GM23338 (cell line): ENCODE data around the gene CARNS1. TPM values are rescaled to one million over a fixed set of nuclear protein-coding genes. Genes with fewer than 3 reads are reported as not detected.

ENCODE experiments used
- ATAC-seq: fragments of 200-7000 bp; cut with Tn5 transposase; 3 replicates; pipeline ENCODE4 v1.9.1; 2020
- DNase-seq: peaks from one replicate; pipeline ENCODE4 v3.0.0-alpha.2; 2015; ENCODE audit warnings: low spot score
- H2AFZ ChIP-seq: fragments of 200-600 bp; sonication (generic); 2 replicates; pipeline ENCODE4 v1.8.0; 2016; ENCODE audit warnings: antibody characterized with exemption, mild to moderate bottlenecking, moderate library complexity
- H3F3A ChIP-seq: fragments of 200-600 bp; sonication (generic); replicated peaks from 2 replicates; pipeline ENCODE4 v1.8.0; 2017; ENCODE audit warnings: antibody characterized with exemption, mixed run types, low read depth
- H3K27ac ChIP-seq: fragments of 200-600 bp; sonication (generic); 2 replicates; pipeline ENCODE4 v1.6.1; 2016; ENCODE audit warnings: low read depth
- H3K27me3 ChIP-seq: fragments of 200-600 bp; sonication (generic); 2 replicates; pipeline ENCODE4 v1.8.0; 2016; ENCODE audit warnings: mild to moderate bottlenecking, mixed run types, moderate library complexity; ENCODE audit not compliant: insufficient read depth
- H3K36me3 ChIP-seq: fragments of 200-600 bp; sonication (generic); 2 replicates; pipeline ENCODE4 v1.8.0; 2016; ENCODE audit warnings: mild to moderate bottlenecking; ENCODE audit not compliant: insufficient read depth
- H3K4me1 ChIP-seq: fragments of 200-600 bp; sonication (generic); 2 replicates; pipeline ENCODE4 v1.8.0; 2016; ENCODE audit warnings: mild to moderate bottlenecking, moderate library complexity; ENCODE audit not compliant: insufficient read depth
- H3K4me2 ChIP-seq: fragments of 200-600 bp; sonication (generic); 2 replicates; pipeline ENCODE4 v1.7.1; 2017; ENCODE audit warnings: mixed run types
- H3K4me3 ChIP-seq: fragments of 200-600 bp; sonication (generic); 2 replicates; pipeline ENCODE4 v1.6.1; 2016; ENCODE audit warnings: mixed run types
- H3K79me2 ChIP-seq: fragments of 200-600 bp; sonication (generic); replicated peaks from 2 replicates; pipeline ENCODE4 v1.8.0; 2017; ENCODE audit warnings: mild to moderate bottlenecking; ENCODE audit not compliant: insufficient read depth
- H3K9me2 ChIP-seq: fragments of 200-600 bp; sonication (generic); 2 replicates; pipeline ENCODE4 v1.8.0; 2017; ENCODE audit not compliant: insufficient read depth
- H4K20me1 ChIP-seq: fragments of 200-600 bp; sonication (generic); replicated peaks from 2 replicates; pipeline ENCODE4 v1.8.0; 2017; ENCODE audit warnings: mild to moderate bottlenecking; ENCODE audit not compliant: insufficient read depth
- H3K27ac Mint-ChIP-seq: 2 replicates; pipeline ENCODE4 v1.8.0; 2020; ENCODE audit warnings: inconsistent platforms, mild to moderate bottlenecking, moderate library complexity, mixed read lengths
- H3K27me3 Mint-ChIP-seq: 3 replicates; pipeline ENCODE4 v1.8.0; 2022; ENCODE audit warnings: low read depth, mild to moderate bottlenecking, moderate library complexity, mixed read lengths, inconsistent platforms; ENCODE audit not compliant: insufficient read depth, poor library complexity
- H3K36me3 Mint-ChIP-seq: 3 replicates; pipeline ENCODE4 v1.8.0; 2021; ENCODE audit warnings: low read depth, mild to moderate bottlenecking, inconsistent platforms, moderate library complexity, mixed read lengths
- H3K4me1 Mint-ChIP-seq: 3 replicates; pipeline ENCODE4 v1.8.0; 2020; ENCODE audit warnings: mild to moderate bottlenecking, inconsistent platforms, mixed read lengths
- H3K4me3 Mint-ChIP-seq: 3 replicates; pipeline ENCODE4 v1.8.0; 2021; ENCODE audit warnings: moderate library complexity, mild to moderate bottlenecking, inconsistent platforms, mixed read lengths
- H3K9me3 Mint-ChIP-seq: 3 replicates; pipeline ENCODE4 v1.8.0; 2020; ENCODE audit warnings: moderate library complexity, mild to moderate bottlenecking, inconsistent platforms, mixed read lengths
- CREB1 ChIP-seq: fragments of 250-450 bp; sonication (Bioruptor Pico); IDR thresholded peaks from 2 replicates; pipeline ENCODE4 v1.5.0; 2020; ENCODE audit warnings: low read depth, mild to moderate bottlenecking, moderate library complexity
- CTCF ChIP-seq, 2 experiments: fragments of 200-600 bp in 1 of 2; sonication (generic) in 1 of 2; conservative IDR thresholded peaks; 2 replicates each; pipeline versions ENCODE4 v1.5.1 to v1.6.1; 2016 to 2017; ENCODE audit warnings: antibody characterized with exemption in 2 of 2, low read depth in 2 of 2, mild to moderate bottlenecking in 2 of 2, moderate library complexity in 1 of 2
- ETS1 ChIP-seq: IDR thresholded peaks from 2 replicates; pipeline ENCODE4 v1.6.1; 2016; ENCODE audit warnings: antibody characterized with exemption
- EZH2 ChIP-seq: fragments of 200-600 bp; sonication (generic); IDR thresholded peaks from one replicate; pipeline ENCODE4 v1.8.0; 2017; ENCODE audit warnings: antibody characterized with exemption, mild to moderate bottlenecking, low read depth; ENCODE audit not compliant: unreplicated experiment
- EZH2phosphoT487 ChIP-seq: fragments of 200-600 bp; sonication (generic); IDR thresholded peaks from one replicate; pipeline ENCODE4 v1.8.1; 2018; ENCODE audit warnings: antibody characterized with exemption; ENCODE audit not compliant: unreplicated experiment
- POLR2AphosphoS5 ChIP-seq: IDR thresholded peaks from 2 replicates; pipeline ENCODE4 v1.6.1; 2016; ENCODE audit warnings: antibody characterized with exemption, low read depth
- REST ChIP-seq: IDR thresholded peaks from one replicate; pipeline ENCODE4 v1.6.1; 2018; ENCODE audit warnings: antibody characterized with exemption; ENCODE audit not compliant: unreplicated experiment
- ZNF114 ChIP-seq: fragments of 250-450 bp; sonication (Bioruptor Pico); IDR thresholded peaks from 2 replicates; pipeline ENCODE4 v1.5.0; 2020; ENCODE audit warnings: mild to moderate bottlenecking, moderate library complexity
- polyA plus RNA-seq: library from polyadenylated mRNA; unstranded; fragments of >200 nt; fragmentation: Nextera tagmentation; extraction: Ambion mirVana; gene quantifications from 2 replicates; pipeline ENCODE4 v1.2.1, GENCODE V29; 2016
- total RNA-seq: library from RNA; depleted of rRNA; stranded (reverse); fragments of >200 nt; shearing (Covaris generic); gene quantifications from 2 replicates; pipeline ENCODE4 v1.2.3, GENCODE V29; 2014

CARNS1 gene
- total and polyA plus RNA-seq, 2 experiments from 2014 or later: 0.52 to 0.76 TPM

GRCh38 chr11:67396259-67396581 is 19.3 kb upstream of the CARNS1 start (continued):
- TF ChIP-seq REST (no peak), EZH2 (no peak), CTCF (conservative IDR thresholded peaks at IDR 0.05; ENCODE audit: low read depth in 2 of 2) (no peak), ETS1 (no peak), EZH2phosphoT487 (no peak), CREB1 (CRISPR knock-in tag) (no peak)

GRCh38 chr11:67396587-67397389 is 18.7 kb upstream of the CARNS1 start:
- H3K27me3 Mint-ChIP-seq: peaks cover 14% of the 10 kb centered on the region
- peaks cover 47% of the 10 kb centered on the region for H3K36me3 Mint-ChIP-seq
- ATAC-seq (no peak), DNase-seq (peak; percentile 58)
- peak overlapping the region; percentile 87 for H3K27ac Mint-ChIP-seq
- Histone ChIP-seq H2AFZ (no peak overlapping the region), H3K4me3 (peak overlapping the region; percentile 41), H3K27me3 (no peaks in the 10 kb centered on the region), H3K27ac (peak overlapping the region; percentile 63), H3K9me2 (no peaks in the 10 kb centered on the region), H3K36me3 (no peaks in the 10 kb centered on the region), H3K4me1 (peaks cover 17% of the 10 kb centered on the region), H3K4me2 (peak overlapping the region; percentile 72), H3K79me2 (peaks cover 16% of the 10 kb centered on the region), H4K20me1 (peaks cover 8% of the 10 kb centered on the region; the same call in 1 of the 2 replicates), H3F3A (0 out of 2 replicates have a peak, but pooled peaks cover 4% of the 10 kb centered on the region)
- no peaks in the 10 kb centered on the region for H3K9me3 Mint-ChIP-seq
- peak; percentile 40 for TF ChIP-seq POLR2AphosphoS5
- no peak for TF ChIP-seq ZNF114
- peaks cover 36% of the 10 kb centered on the region for H3K4me1 Mint-ChIP-seq
- peak overlapping the region; percentile 60; the same call in 2 of the 3 replicates for H3K4me3 Mint-ChIP-seq
